GM21619 (cell line): Measurements from ENCODE around the gene UMAD1.
"Not testable (repeated sequence)": the region's sequence is repeated elsewhere in the genome, so short reads cannot be mapped to it uniquely, and the experiment has no call there.

Source experiments
- ATAC-seq: cut with Tn5 transposase; IDR thresholded peaks from one replicate; pipeline ENCODE4 v1.9.1; 2021; ENCODE audit not compliant: unreplicated experiment

The UMAD1 gene

DNA sequence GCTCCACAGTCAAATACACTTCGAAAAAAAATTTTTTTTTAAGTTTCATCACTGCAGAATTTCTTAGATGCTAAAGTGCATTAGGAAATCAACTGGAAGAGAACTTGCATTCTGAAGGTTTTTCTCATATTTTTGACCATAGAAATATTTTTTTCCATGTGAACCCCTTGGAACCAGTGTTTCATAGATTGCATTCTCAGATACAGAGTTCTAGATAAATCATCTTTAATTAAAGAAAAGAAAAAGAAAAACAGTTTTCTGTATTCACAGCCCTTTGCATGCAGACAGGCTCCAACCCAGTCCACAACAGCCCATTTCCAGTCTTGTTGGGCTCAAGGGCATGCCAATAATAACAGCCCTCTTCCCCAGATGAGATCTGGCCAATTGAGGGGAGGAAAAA lies 153.4 kb downstream of the UMAD1 start:
- no peak for ATAC-seq

DNA sequence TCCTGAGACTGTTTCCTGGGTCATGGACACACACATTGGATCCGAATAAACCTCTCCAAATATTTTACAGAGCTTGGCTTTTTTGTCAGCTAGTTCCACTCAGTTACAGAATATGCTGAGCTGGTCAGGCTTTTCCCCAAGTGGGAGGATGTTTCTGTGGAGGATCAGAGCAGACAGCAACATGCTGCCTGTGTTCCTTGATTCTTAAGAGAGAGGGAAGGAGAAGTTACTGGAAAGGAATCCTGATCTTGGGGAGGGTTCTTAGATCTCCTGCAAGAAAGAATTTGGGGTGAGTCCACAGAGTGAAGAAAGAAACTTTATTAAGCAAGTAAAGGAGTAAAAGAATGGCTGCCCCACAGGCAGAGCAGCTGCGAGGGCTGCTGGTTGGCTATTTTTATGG lies 154.7 kb downstream of the UMAD1 start:
- ATAC-seq, result no peak

- no peak for ATAC-seq
These were observed 155.1 kb downstream of the UMAD1 start for GRCh38 chr7:7795630-7796121.

GRCh38 chr7:7798510-7798909 lies 158.0 kb downstream of the UMAD1 start:
- ATAC-seq, result peak; percentile 87

GRCh38 chr7:7799138-7799537 lies 158.6 kb downstream of the UMAD1 start:
- no peak for ATAC-seq

- no peak for ATAC-seq
These were observed 162.0 kb downstream of the UMAD1 start for GRCh38 chr7:7802531-7802930.

GRCh38 chr7:7803715-7804178 lies 163.2 kb downstream of the UMAD1 start:
- peak; percentile 78 for ATAC-seq

- ATAC-seq, result not testable (repeated sequence)
These were observed 164.3 kb downstream of the UMAD1 start for GRCh38 chr7:7804822-7805221.

- ATAC-seq, result no peak
These were observed 165.1 kb downstream of the UMAD1 start for GRCh38 chr7:7805511-7806153.

GRCh38 chr7:7808156-7808555 lies 167.6 kb downstream of the UMAD1 start:
- no peak for ATAC-seq

DNA sequence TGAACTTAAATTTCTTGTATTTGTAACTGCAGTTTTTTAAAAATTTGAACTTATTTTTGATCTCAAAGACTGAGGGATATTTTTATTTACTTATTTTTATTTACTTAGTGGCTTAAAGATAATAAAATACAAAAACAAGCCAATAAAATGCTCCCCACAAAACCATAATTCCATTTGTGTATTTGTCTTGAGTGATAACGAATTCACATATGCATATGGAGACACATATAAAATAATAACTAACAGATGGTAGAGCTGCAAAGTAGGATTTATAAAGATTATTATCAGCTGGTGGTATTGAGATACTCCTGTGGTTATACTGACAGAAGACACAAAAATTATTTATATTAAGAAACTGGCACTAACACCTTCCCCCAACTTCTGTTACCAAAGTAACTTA lies 168.1 kb downstream of the UMAD1 start:
- no peak for ATAC-seq

GRCh38 chr7:7810380-7810779 lies 169.8 kb downstream of the UMAD1 start:
- ATAC-seq, result no peak

- no peak for ATAC-seq
These were observed 170.3 kb downstream of the UMAD1 start for GRCh38 chr7:7810826-7811225.

DNA sequence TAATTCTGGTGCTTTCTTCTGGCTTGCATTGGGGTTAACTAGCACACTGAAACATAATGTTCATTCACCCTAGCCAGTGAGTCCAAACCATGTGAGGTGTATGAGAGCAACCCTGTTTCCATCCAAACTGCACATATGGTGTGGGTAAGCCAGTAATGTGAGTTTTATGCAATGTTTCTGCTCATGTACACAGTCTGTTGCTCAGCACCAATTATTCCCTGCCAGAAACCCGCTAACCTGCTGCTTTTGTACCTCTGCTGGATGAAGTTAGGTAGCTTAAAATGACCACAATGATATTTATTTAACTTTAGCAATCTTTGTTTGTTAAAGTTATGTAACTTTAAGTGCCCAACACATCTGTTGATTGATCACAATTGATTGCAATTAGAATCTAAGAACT lies 171.6 kb downstream of the UMAD1 start:
- no peak for ATAC-seq

DNA sequence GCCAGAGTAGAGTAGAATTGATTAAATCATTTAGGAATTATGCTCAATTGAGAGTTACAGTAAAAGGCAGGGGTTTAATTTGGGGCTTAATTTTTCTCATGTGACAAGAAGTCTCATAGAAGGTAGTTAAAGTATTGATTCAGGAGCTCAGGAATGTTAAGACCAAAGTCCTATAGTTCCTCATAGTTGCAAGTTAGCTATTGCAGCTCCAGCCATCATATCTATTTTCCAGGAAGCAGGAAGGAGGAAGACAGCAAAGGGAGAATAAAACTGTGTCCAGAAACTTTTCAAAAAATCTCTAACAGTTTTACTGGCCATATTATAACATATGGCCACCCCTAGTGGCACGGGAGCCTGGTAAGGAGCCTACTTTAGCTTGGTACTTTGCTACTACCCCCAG lies 174.8 kb downstream of the UMAD1 start:
- ATAC-seq, result no peak

- ATAC-seq, result peak; percentile 48
These were observed 175.5 kb downstream of the UMAD1 start for GRCh38 chr7:7816084-7816483.

DNA sequence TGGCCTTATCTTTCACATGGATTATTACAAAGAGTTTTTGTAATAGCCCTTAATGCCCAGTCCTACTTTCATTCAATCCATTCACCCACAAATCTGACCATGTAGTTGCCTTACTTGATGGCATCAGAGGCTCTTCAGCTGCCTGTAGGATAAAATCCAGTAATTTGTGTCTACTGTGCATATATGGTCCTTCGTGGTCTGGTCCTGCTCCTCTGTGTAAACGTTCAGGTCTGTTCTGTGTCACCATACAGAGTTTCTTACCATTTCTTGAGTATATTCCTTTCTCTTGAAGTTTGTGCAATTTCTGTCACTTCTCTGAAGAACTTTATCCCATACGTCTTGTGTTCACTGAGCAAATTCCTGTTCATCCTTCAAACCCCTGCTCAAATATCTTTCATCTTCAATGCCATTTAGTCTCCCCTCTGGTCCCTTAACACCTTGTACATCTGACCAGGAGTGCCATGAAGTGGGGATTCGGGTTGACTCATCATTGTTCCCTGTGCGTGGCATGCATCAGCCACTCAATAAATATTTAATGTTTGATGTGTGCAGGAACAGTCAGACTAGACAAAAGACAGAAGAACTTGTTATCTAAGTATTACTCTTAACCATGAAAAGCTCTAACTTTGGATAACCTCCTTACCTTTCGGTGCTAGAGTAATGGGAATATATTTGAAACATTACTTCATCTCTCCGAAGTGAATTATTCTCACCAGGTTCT lies 176.4 kb downstream of the UMAD1 start:
- no peak for ATAC-seq

- ATAC-seq, result no peak
These were observed 177.2 kb downstream of the UMAD1 start for GRCh38 chr7:7817748-7818147.

DNA sequence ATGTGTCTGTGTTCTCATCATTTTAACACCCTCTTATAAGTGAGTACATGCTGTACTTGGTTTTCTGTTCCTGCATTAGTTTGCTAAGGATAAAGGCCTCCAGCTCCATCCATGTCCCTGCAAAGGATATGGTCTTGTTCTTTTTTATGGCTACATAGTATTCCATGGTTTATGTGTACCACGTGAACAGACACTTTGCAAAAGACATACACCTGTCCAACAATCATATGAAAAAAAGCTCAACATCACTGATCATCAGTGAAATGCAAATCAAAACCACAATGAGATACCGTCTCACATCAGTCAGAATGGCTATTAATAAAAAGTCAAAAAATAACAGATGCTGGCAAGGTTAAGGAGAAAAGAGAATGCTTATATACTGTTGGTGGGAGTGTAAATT lies 177.6 kb downstream of the UMAD1 start:
- ATAC-seq, result not testable (repeated sequence)

DNA sequence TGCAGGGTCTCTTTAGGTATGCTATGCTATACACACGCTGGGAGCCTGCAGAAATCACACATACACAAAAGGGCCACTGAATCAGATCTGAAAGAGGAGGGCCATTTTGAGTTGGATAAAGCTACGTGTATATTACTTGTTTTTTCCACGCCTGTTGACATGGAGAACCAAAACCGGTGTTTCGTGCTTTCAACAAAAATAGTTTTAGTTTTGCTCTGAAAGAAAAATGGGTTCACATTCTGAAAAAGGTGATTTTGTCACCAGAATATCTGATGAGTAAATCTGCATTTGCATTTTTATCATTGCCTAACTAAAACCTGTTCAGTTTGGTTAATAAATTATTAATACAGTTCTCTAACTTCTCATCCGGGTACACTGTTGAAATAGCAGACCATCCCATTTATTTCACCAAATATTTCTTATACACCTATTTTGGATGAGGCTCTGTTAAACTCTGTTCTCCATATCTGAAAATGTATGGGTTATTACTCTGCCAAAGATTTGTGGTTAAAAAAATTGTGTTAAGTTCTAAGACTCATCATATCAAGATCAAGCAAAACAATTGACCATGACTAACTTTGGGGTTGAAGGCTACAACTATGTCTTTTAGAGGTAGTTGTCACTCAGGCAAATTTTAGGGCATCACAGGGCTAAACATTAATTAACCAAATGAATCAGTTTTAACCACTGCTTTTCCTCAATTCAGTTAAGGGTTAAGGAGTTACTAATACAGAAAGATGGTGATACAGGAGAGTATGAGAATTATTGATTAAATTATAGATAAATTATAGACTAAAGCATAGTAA lies 179.1 kb downstream of the UMAD1 start:
- ATAC-seq, result peak; percentile 52

GRCh38 chr7:7820409-7820808 lies 179.9 kb downstream of the UMAD1 start:
- no peak for ATAC-seq

DNA sequence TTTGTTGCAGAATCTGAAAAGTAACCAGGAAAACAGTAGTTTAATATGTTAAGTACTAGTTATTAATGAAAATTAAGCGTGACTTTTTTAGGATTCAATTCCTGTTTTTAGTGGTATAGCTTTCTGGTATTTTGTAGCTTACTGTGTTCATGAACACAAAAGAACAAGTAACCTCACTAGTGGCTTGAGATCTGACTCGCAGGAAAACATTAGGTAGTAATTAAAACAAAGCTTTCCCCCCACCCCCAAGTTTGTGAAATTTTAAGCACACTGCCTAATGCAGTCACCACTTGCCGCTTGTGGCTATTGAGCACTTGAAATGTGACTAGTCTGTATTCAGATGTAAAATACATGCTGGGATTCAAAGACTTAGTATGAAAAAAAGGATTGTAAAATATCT lies 180.4 kb downstream of the UMAD1 start:
- peak; percentile 30 for ATAC-seq
